NCI-H1105 (cell line): ENCODE measurements around the gene UNC93A.
"Not testable (repeated sequence)": the region's sequence is repeated elsewhere in the genome, so short reads cannot be mapped to it uniquely, and the experiment has no call there.

Source experiments
- DNase-seq: peaks from one replicate; lab custom pipeline; 2025; lab: John Stamatoyannopoulos, UW

Gene UNC93A

GRCh38 chr6:167338541-167339117 lies 47.5 kb downstream of the UNC93A start:
- no peak for DNase-seq

- peak; percentile 37 for DNase-seq
These were observed 50.0 kb downstream of the UNC93A start for GRCh38 chr6:167341038-167341583.

- DNase-seq: peak; percentile 84
These were observed 50.8 kb downstream of the UNC93A start for GRCh38 chr6:167341665-167342655.

- no peak for DNase-seq
These were observed 51.9 kb downstream of the UNC93A start for GRCh38 chr6:167342879-167343610.

- no peak for DNase-seq
These were observed 54.2 kb downstream of the UNC93A start for GRCh38 chr6:167345348-167345747.

GRCh38 chr6:167345960-167346359 lies 54.8 kb downstream of the UNC93A start:
- no peak for DNase-seq

GRCh38 chr6:167347226-167347625 lies 56.1 kb downstream of the UNC93A start:
- no peak for DNase-seq

GRCh38 chr6:167349631-167350274 lies 58.6 kb downstream of the UNC93A start:
- no peak for DNase-seq

GRCh38 chr6:167350275-167350696 lies 59.2 kb downstream of the UNC93A start:
- DNase-seq: no peak

- DNase-seq: peak; percentile 83
These were observed 59.9 kb downstream of the UNC93A start for GRCh38 chr6:167350731-167351655.

- DNase-seq: no peak
These were observed 60.7 kb downstream of the UNC93A start for GRCh38 chr6:167351656-167352345.

- DNase-seq: no peak
These were observed 65.8 kb downstream of the UNC93A start for GRCh38 chr6:167356874-167357273.

- not testable (repeated sequence) for DNase-seq
These were observed 67.3 kb downstream of the UNC93A start for GRCh38 chr6:167358394-167358793.

GRCh38 chr6:167361170-167361569 lies 70.1 kb downstream of the UNC93A start:
- DNase-seq: not testable (repeated sequence)
